Measurements from ENCODE around the gene AUTS2. TPM values are rescaled to one million over a fixed set of nuclear protein-coding genes. Genes with fewer than 3 reads are reported as not detected.

AUTS2 gene
- polyA plus RNA-seq, 1 donor = 110 TPM

GRCh38 chr7:70693686-70694433, 1095.6 kb downstream of the AUTS2 start:
- peak; percentile 77 for DNase-seq

- DNase-seq = no peak
Measured at GRCh38 chr7:70694434-70694970, 1096.2 kb downstream of the AUTS2 start.

GRCh38 chr7:70694971-70695794, 1096.9 kb downstream of the AUTS2 start:
- DNase-seq = no peak

GRCh38 chr7:70695795-70696083, 1097.5 kb downstream of the AUTS2 start:
- no peak for DNase-seq

- no peak for DNase-seq
Measured at GRCh38 chr7:70696201-70696754, 1098.0 kb downstream of the AUTS2 start.

GRCh38 chr7:70698219-70698832, 1100.1 kb downstream of the AUTS2 start:
- DNase-seq = peak; percentile 57

- DNase-seq = no peak
Measured at GRCh38 chr7:70699271-70699670, 1101.0 kb downstream of the AUTS2 start.

- no peak for DNase-seq
Measured at GRCh38 chr7:70700055-70700940, 1102.0 kb downstream of the AUTS2 start.

- no peak for DNase-seq
Measured at GRCh38 chr7:70700941-70701425, 1102.7 kb downstream of the AUTS2 start.

- no peak for DNase-seq
Measured at GRCh38 chr7:70701477-70701876, 1103.2 kb downstream of the AUTS2 start.

- DNase-seq = no peak
Measured at GRCh38 chr7:70701991-70702390, 1103.7 kb downstream of the AUTS2 start.

- no peak for DNase-seq
Measured at GRCh38 chr7:70703785-70704184, 1105.5 kb downstream of the AUTS2 start.

GRCh38 chr7:70704831-70705346, 1106.6 kb downstream of the AUTS2 start:
- DNase-seq = no peak

- no peak for DNase-seq
Measured at GRCh38 chr7:70706204-70706603, 1107.9 kb downstream of the AUTS2 start.

- no peak for DNase-seq
Measured at GRCh38 chr7:70706698-70707097, 1108.4 kb downstream of the AUTS2 start.

GRCh38 chr7:70707823-70708243, 1109.6 kb downstream of the AUTS2 start:
- DNase-seq = no peak

- no peak for DNase-seq
Measured at GRCh38 chr7:70710011-70710480, 1111.8 kb downstream of the AUTS2 start.

- DNase-seq = no peak
Measured at GRCh38 chr7:70710651-70711050, 1112.4 kb downstream of the AUTS2 start.

- no peak for DNase-seq
Measured at GRCh38 chr7:70711452-70711851, 1113.2 kb downstream of the AUTS2 start.

- DNase-seq = no peak
Measured at GRCh38 chr7:70712942-70713341, 1114.7 kb downstream of the AUTS2 start.

- no peak for DNase-seq
Measured at GRCh38 chr7:70714506-70715038, 1116.3 kb downstream of the AUTS2 start.

Measured in left kidney (tissue), 2 donors.